SK-N-SH treated with all-trans-retinoic acid at 6 μM for 48 hours (cell line): Measurements from ENCODE around the gene SP100.

Experiments
- ATAC-seq: fragments of 200-7000 bp; cut with Tn5 transposase; 3 replicates; pipeline ENCODE4 v1.9.1; 2020; ENCODE audit warnings: mild to moderate bottlenecking, moderate library complexity
- ARNTL ChIP-seq: fragments of 450-650 bp; formaldehyde crosslinking; IDR thresholded peaks from 2 replicates; pipeline ENCODE4 v1.5.0; 2020; ENCODE audit warnings: low read depth, mild to moderate bottlenecking, moderate library complexity, borderline replicate concordance
- BACH2 ChIP-seq: fragments of 250-450 bp; sonication (Bioruptor Pico); IDR thresholded peaks from 2 replicates; pipeline ENCODE4 v1.9.0; 2021; ENCODE audit warnings: mild to moderate bottlenecking, borderline replicate concordance
- CREB5 ChIP-seq: fragments of 250-450 bp; sonication (Bioruptor Pico); IDR thresholded peaks from 2 replicates; pipeline ENCODE4 v1.5.1; 2020; ENCODE audit warnings: low read depth, mild to moderate bottlenecking, moderate library complexity
- CSDC2 ChIP-seq: fragments of 250-450 bp; sonication (Bioruptor Pico); IDR thresholded peaks from 2 replicates; pipeline ENCODE4 v1.5.0; 2020; ENCODE audit warnings: mild to moderate bottlenecking, moderate library complexity
- CSRNP3 ChIP-seq: fragments of 250-450 bp; sonication (Bioruptor Pico); IDR thresholded peaks from 2 replicates; pipeline ENCODE4 v1.5.1; 2021; ENCODE audit warnings: mild to moderate bottlenecking, moderate library complexity
- ESRRG ChIP-seq: fragments of 250-450 bp; sonication (Bioruptor Pico); IDR thresholded peaks from 2 replicates; pipeline ENCODE4 v1.6.1; 2021; ENCODE audit warnings: mild to moderate bottlenecking
- GLIS3 ChIP-seq: fragments of 250-450 bp; sonication (Bioruptor Pico); IDR thresholded peaks from 2 replicates; pipeline ENCODE4 v1.5.0; 2020; ENCODE audit warnings: mild to moderate bottlenecking, moderate library complexity
- ISL1 ChIP-seq: fragments of 250-450 bp; sonication (Bioruptor Pico); IDR thresholded peaks from 2 replicates; pipeline ENCODE4 v2.1.2; 2022; ENCODE audit warnings: mild to moderate bottlenecking, moderate library complexity
- POU6F1 ChIP-seq: fragments of 250-450 bp; sonication (Bioruptor Pico); IDR thresholded peaks from 2 replicates; pipeline ENCODE4 v1.8.0; 2021; ENCODE audit warnings: low read depth, mild to moderate bottlenecking, moderate library complexity, borderline replicate concordance
- PPARA ChIP-seq: fragments of 250-450 bp; sonication (Bioruptor Pico); IDR thresholded peaks from 2 replicates; pipeline ENCODE4 v1.5.0; 2020; ENCODE audit warnings: mild to moderate bottlenecking, borderline replicate concordance
- RARB ChIP-seq: fragments of 250-450 bp; sonication (Bioruptor Pico); IDR thresholded peaks from 2 replicates; pipeline ENCODE4 v1.8.0; 2021; ENCODE audit warnings: mild to moderate bottlenecking, moderate library complexity
- SNAI2 ChIP-seq: fragments of 250-450 bp; sonication (Bioruptor Pico); IDR thresholded peaks from 2 replicates; pipeline ENCODE4 v1.5.0; 2020; ENCODE audit warnings: mild to moderate bottlenecking, moderate library complexity
- TCF4 ChIP-seq: fragments of 250-450 bp; sonication (Bioruptor Pico); IDR thresholded peaks from 2 replicates; pipeline ENCODE4 v1.8.0; 2021; ENCODE audit warnings: mild to moderate bottlenecking, moderate library complexity, borderline replicate concordance
- TOX ChIP-seq: fragments of 250-450 bp; sonication (Bioruptor Pico); IDR thresholded peaks from 2 replicates; pipeline ENCODE4 v1.8.0; 2021; ENCODE audit warnings: mild to moderate bottlenecking, moderate library complexity, borderline replicate concordance
- ZC3H10 ChIP-seq: fragments of 250-450 bp; sonication (Bioruptor Pico); IDR thresholded peaks from 2 replicates; pipeline ENCODE4 v1.5.1; 2021; ENCODE audit warnings: mild to moderate bottlenecking, moderate library complexity
- ZFP30 ChIP-seq: fragments of 450-650 bp; formaldehyde crosslinking; IDR thresholded peaks from 2 replicates; pipeline ENCODE4 v1.5.0; 2022; ENCODE audit warnings: mild to moderate bottlenecking, moderate library complexity
- ZNF565 ChIP-seq: fragments of 450-650 bp; formaldehyde crosslinking; conservative IDR thresholded peaks from 2 replicates; pipeline ENCODE4 v1.5.0; 2020; ENCODE audit warnings: low read depth, mild to moderate bottlenecking, moderate library complexity
- ZNF70 ChIP-seq: fragments of 450-650 bp; formaldehyde crosslinking; IDR thresholded peaks from 2 replicates; pipeline ENCODE4 v1.5.0; 2020; ENCODE audit warnings: mild to moderate bottlenecking, moderate library complexity
- ZNF8 ChIP-seq: fragments of 450-650 bp; formaldehyde crosslinking; IDR thresholded peaks from 2 replicates; pipeline ENCODE4 v1.5.0; 2020; ENCODE audit warnings: mild to moderate bottlenecking, moderate library complexity
- TF ChIP-seq, protein P1 (sequence below): fragments of 250-450 bp; sonication (Bioruptor Pico); IDR thresholded peaks from 2 replicates; pipeline ENCODE4 v1.5.0; 2020; ENCODE audit warnings: mild to moderate bottlenecking, moderate library complexity

Gene SP100

GRCh38 chr2:230541934-230542380, 126.0 kb downstream of the SP100 start:
- no peak for ATAC-seq
- no peak for TF ChIP-seq CSDC2 (CRISPR knock-in tag)
- TF ChIP-seq, protein P1, sequence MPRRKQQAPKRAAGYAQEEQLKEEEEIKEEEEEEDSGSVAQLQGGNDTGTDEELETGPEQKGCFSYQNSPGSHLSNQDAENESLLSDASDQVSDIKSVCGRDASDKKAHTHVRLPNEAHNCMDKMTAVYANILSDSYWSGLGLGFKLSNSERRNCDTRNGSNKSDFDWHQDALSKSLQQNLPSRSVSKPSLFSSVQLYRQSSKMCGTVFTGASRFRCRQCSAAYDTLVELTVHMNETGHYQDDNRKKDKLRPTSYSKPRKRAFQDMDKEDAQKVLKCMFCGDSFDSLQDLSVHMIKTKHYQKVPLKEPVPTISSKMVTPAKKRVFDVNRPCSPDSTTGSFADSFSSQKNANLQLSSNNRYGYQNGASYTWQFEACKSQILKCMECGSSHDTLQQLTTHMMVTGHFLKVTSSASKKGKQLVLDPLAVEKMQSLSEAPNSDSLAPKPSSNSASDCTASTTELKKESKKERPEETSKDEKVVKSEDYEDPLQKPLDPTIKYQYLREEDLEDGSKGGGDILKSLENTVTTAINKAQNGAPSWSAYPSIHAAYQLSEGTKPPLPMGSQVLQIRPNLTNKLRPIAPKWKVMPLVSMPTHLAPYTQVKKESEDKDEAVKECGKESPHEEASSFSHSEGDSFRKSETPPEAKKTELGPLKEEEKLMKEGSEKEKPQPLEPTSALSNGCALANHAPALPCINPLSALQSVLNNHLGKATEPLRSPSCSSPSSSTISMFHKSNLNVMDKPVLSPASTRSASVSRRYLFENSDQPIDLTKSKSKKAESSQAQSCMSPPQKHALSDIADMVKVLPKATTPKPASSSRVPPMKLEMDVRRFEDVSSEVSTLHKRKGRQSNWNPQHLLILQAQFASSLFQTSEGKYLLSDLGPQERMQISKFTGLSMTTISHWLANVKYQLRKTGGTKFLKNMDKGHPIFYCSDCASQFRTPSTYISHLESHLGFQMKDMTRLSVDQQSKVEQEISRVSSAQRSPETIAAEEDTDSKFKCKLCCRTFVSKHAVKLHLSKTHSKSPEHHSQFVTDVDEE (CRISPR knock-in tag): no peak
- TF ChIP-seq TCF4 (CRISPR knock-in tag): no peak
- no peak for TF ChIP-seq POU6F1
- TF ChIP-seq ZNF70 (CRISPR knock-in tag): no peak
- TF ChIP-seq ZNF565 (CRISPR knock-in tag): no peak
- no peak for TF ChIP-seq ZNF8 (CRISPR knock-in tag)
- no peak for TF ChIP-seq CREB5
- TF ChIP-seq SNAI2 (CRISPR knock-in tag): no peak
- TF ChIP-seq RARB: no peak
- TF ChIP-seq ZC3H10: no peak
- no peak for TF ChIP-seq PPARA (CRISPR knock-in tag)
- TF ChIP-seq ESRRG (CRISPR knock-in tag): no peak
- no peak for TF ChIP-seq GLIS3 (CRISPR knock-in tag)
- no peak for TF ChIP-seq CSRNP3 (CRISPR knock-in tag)

DNA sequence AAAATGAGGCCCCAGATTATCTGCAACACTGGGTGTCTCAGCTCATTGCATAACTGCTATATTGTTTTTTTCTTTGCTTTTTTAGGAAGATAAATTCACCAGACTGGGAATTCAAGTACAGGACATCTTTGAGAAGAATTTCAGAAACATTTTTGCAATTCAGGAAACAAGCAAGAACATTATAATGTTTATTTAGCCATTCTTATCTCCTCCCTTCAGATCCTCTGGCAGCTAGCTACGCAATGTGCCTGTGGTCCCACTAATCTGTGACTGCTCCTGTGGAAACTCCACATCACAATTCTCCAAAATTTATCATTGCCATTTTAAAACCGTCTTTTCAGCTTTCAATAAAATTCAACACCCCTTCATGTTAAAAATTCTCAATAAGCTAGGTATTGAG, 126.8 kb downstream of the SP100 start:
- no peak for ATAC-seq
- no peak for TF ChIP-seq TOX
- TF ChIP-seq SNAI2 (CRISPR knock-in tag): no peak
- TF ChIP-seq RARB: no peak
- TF ChIP-seq, all 23 proteins: peak for 0

- TF ChIP-seq GLIS3 (CRISPR knock-in tag): no peak
- no peak for TF ChIP-seq PPARA (CRISPR knock-in tag)
- no peak for TF ChIP-seq RARB
- TF ChIP-seq, protein P1 (CRISPR knock-in tag): no peak
- no peak for TF ChIP-seq TOX
- TF ChIP-seq ZC3H10: no peak
- no peak for TF ChIP-seq ESRRG (CRISPR knock-in tag)
- TF ChIP-seq ZNF565 (CRISPR knock-in tag): no peak
- no peak for TF ChIP-seq TCF4 (CRISPR knock-in tag)
- no peak for TF ChIP-seq ZFP30 (CRISPR knock-in tag)
- no peak for TF ChIP-seq SNAI2 (CRISPR knock-in tag)
- no peak for TF ChIP-seq BACH2 (CRISPR knock-in tag)
- ATAC-seq: no peak
Observed at GRCh38 chr2:230552181-230552580, 136.2 kb downstream of the SP100 start.

DNA sequence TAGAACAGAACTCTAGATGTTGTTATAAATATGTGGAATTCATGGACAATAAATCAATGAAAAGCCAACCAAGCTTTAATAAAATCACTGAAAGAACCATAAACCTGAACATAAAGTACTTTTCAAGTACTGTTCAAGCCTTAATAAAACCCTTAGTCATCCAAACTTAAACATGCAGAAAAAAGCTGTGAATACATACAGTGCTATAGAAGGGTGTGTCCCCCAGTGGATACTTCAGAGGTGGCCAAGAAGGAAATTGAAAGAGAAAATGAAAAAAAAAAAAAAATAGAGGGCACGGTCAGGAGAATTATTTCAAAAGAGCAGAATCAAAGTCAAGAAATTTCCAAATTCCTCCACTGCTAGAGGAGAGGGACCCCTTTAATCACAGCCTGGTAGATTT, 141.1 kb downstream of the SP100 start:
- no peak for ATAC-seq
- TF ChIP-seq ZNF8 (CRISPR knock-in tag) (no peak), ISL1 (CRISPR knock-in tag) (no peak), CSDC2 (CRISPR knock-in tag) (no peak), TOX (no peak), CSRNP3 (CRISPR knock-in tag) (no peak), ZFP30 (CRISPR knock-in tag) (no peak), TCF4 (CRISPR knock-in tag) (no peak), GLIS3 (CRISPR knock-in tag) (no peak), ARNTL (CRISPR knock-in tag) (no peak), ESRRG (CRISPR knock-in tag) (no peak), RARB (no peak), ZNF70 (CRISPR knock-in tag) (no peak), CREB5 (no peak)
